Measurements from ENCODE around the gene BEGAIN. TPM values are rescaled to one million over a fixed set of nuclear protein-coding genes. Genes with fewer than 3 reads are reported as not detected.

Gene BEGAIN
- total RNA-seq, 1 donor from 2014 or later = 0.54 TPM

DNA sequence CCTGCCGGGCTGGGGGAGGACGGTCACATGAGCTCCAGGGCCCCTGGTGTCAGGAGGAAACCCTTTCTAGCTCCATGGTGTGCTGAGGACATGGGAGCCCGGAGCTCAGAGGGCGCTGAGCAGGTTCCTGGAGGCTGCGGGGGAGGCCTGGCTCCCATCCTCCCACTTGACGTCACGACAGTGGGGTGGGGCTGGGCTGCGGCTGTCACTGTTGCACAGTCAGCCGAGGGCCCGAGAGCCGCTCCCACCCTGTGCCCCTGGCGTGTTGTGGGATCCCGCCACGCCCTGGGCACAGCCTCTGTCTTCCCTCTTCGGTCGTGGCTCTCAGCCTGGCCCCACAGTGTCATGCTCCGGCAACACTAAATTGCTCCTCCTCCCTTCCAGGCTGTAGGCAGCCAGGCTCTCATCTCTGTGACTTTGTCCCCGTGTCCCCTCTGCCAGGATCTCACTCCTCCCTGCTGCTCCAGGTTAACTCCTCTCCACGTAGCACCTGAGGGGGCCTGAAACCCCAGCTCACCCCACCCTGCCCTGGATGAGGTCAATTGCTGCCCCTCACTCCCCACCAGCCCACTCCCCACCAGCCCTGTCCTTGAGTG lies 33.0 kb downstream of the BEGAIN start:
- no peaks in the 10 kb centered on the region for H3K27me3 ChIP-seq (ENCODE audit: insufficient read depth, low read length)
- TF ChIP-seq EZH2 (IDR thresholded peaks at IDR 0.05; ENCODE audit: insufficient read depth, low read length) = no peak
- FAIRE-seq (no peak), DNase-seq (ENCODE audit: low read depth) (no peak)
- no peak overlapping the region for H3K9ac ChIP-seq (ENCODE audit: low read length)
- H2AFZ ChIP-seq (ENCODE audit: low read depth, low read length) = no peak overlapping the region
- no peak overlapping the region for H3K4me2 ChIP-seq (ENCODE audit: low read length)
- peaks cover 51% of the 10 kb centered on the region for H3K27me3 Mint-ChIP-seq (ENCODE audit: low read depth, unreplicated experiment)
- H4K20me1 ChIP-seq (ENCODE audit: insufficient read depth, low read length) = no peaks in the 10 kb centered on the region
- no peaks in the 10 kb centered on the region for H3K9me3 ChIP-seq (ENCODE audit: insufficient read depth, low read depth, low read length)
- H3K4me1 ChIP-seq (ENCODE audit: insufficient read depth, low read length) = no peaks in the 10 kb centered on the region
- H3K4me3 ChIP-seq (ENCODE audit: insufficient read depth, low read depth, low read length) = no peak overlapping the region
- H3K79me2 ChIP-seq (ENCODE audit: insufficient read depth, low read length) = no peaks in the 10 kb centered on the region
- no peaks in the 10 kb centered on the region for H3K36me3 ChIP-seq (ENCODE audit: insufficient read depth, low read length)
- peaks cover 5% of the 10 kb centered on the region for H3K4me1 Mint-ChIP-seq (ENCODE audit: low read depth, unreplicated experiment)
- no peak overlapping the region for H3K27ac Mint-ChIP-seq (ENCODE audit: unreplicated experiment)
- no peak overlapping the region for H3K27ac ChIP-seq (ENCODE audit: low read depth, low read length)
- no peak overlapping the region for H3K4me3 Mint-ChIP-seq (ENCODE audit: unreplicated experiment)
- no peaks in the 10 kb centered on the region for H3K36me3 Mint-ChIP-seq (ENCODE audit: low read depth, unreplicated experiment)
- H3K9me3 Mint-ChIP-seq (ENCODE audit: unreplicated experiment) = peaks cover 1% of the 10 kb centered on the region

DNA sequence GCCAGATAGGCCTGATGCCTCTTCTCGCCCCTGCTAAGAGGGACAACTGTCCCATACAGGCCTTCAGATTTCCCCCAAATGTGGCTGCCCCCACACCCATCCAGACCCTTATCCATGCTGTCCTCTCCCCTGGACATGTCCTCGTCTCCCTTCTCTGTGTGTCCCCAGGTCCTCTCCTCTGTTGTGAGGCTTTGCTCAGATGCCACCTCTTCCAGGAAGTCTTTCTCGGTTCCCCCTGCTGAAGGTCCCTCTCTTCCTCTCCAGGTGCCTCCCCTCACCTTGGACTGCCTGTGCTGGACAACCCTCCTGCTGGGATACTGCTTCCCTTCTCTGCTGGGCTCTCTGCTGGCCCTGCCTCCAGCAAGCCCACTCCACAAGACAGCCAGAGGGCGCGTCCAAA lies 33.7 kb downstream of the BEGAIN start:
- no peak for FAIRE-seq
- Histone ChIP-seq H3K4me1 (ENCODE audit: insufficient read depth, low read length) (no peaks in the 10 kb centered on the region), H3K27ac (ENCODE audit: low read depth, low read length) (no peak overlapping the region)

DNA sequence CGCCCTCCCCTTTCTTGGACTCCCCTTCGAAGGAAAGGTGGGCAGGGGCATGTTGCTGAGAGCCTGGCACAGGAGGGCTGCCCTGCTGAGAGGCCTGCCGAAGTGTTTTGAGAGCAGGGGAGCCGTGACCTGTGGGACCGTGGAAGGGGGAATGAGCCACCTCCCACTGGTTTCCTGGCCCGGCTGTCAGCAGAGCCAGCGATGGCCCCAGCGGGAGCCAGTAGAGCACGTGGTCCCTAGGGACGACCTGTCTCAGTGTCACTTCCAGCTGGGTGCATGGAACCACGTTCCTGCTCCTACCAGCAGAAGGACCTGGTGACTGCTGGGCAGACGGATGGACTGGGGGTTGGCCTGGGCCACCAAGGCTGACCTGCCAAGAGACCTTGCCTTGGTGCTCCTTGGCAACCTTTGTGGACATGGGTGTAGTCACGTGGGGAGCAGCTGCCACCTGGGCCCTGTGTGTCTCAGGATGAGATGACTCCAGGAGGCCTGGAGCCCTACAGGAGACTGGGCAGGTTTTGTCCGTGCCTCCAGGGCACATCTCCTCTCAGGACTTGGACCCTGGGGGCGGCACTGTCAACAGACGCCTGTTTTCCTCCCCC lies 34.6 kb downstream of the BEGAIN start:
- no peak overlapping the region for H3K27ac ChIP-seq (ENCODE audit: low read depth, low read length)
- no peaks in the 10 kb centered on the region for H3K9me3 Mint-ChIP-seq (ENCODE audit: unreplicated experiment)
- no peak overlapping the region for H3K4me2 ChIP-seq (ENCODE audit: low read length)
- no peaks in the 10 kb centered on the region for H3K36me3 ChIP-seq (ENCODE audit: insufficient read depth, low read length)
- H3K9ac ChIP-seq (ENCODE audit: low read length) = no peak overlapping the region
- TF ChIP-seq, protein P1, sequence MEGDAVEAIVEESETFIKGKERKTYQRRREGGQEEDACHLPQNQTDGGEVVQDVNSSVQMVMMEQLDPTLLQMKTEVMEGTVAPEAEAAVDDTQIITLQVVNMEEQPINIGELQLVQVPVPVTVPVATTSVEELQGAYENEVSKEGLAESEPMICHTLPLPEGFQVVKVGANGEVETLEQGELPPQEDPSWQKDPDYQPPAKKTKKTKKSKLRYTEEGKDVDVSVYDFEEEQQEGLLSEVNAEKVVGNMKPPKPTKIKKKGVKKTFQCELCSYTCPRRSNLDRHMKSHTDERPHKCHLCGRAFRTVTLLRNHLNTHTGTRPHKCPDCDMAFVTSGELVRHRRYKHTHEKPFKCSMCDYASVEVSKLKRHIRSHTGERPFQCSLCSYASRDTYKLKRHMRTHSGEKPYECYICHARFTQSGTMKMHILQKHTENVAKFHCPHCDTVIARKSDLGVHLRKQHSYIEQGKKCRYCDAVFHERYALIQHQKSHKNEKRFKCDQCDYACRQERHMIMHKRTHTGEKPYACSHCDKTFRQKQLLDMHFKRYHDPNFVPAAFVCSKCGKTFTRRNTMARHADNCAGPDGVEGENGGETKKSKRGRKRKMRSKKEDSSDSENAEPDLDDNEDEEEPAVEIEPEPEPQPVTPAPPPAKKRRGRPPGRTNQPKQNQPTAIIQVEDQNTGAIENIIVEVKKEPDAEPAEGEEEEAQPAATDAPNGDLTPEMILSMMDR (IDR thresholded peaks at IDR 0.05; ENCODE audit: insufficient read depth, low read depth, low read length) = no peak
- no peak for TF ChIP-seq EZH2 (IDR thresholded peaks at IDR 0.05; ENCODE audit: insufficient read depth, low read length)
- H2AFZ ChIP-seq (ENCODE audit: low read depth, low read length) = no peak overlapping the region
- FAIRE-seq = no peak
- peaks cover 1% of the 10 kb centered on the region for H3K4me1 Mint-ChIP-seq (ENCODE audit: low read depth, unreplicated experiment)
- H3K4me3 Mint-ChIP-seq (ENCODE audit: unreplicated experiment) = no peak overlapping the region
- H3K4me3 ChIP-seq (ENCODE audit: insufficient read depth, low read depth, low read length) = no peak overlapping the region
- H3K79me2 ChIP-seq (ENCODE audit: insufficient read depth, low read length) = no peaks in the 10 kb centered on the region
- no peaks in the 10 kb centered on the region for H3K36me3 Mint-ChIP-seq (ENCODE audit: low read depth, unreplicated experiment)
- H3K27me3 ChIP-seq (ENCODE audit: insufficient read depth, low read length) = no peaks in the 10 kb centered on the region
- H3K9me3 ChIP-seq (ENCODE audit: insufficient read depth, low read depth, low read length) = no peaks in the 10 kb centered on the region
- no peak for DNase-seq (ENCODE audit: low read depth)
- peaks cover 46% of the 10 kb centered on the region for H3K27me3 Mint-ChIP-seq (ENCODE audit: low read depth, unreplicated experiment)
- H3K27ac Mint-ChIP-seq (ENCODE audit: unreplicated experiment) = no peak overlapping the region
- no peaks in the 10 kb centered on the region for H3K4me1 ChIP-seq (ENCODE audit: insufficient read depth, low read length)
- peaks cover under 1% of the 10 kb centered on the region for H4K20me1 ChIP-seq (ENCODE audit: insufficient read depth, low read length)

More for the DNA sequence above, 33.7 kb downstream of the BEGAIN start:
- no peaks in the 10 kb centered on the region for H4K20me1 ChIP-seq (ENCODE audit: insufficient read depth, low read length)
- Mint-ChIP-seq H3K27me3 (ENCODE audit: low read depth, unreplicated experiment) (peaks cover 54% of the 10 kb centered on the region), H3K4me3 (ENCODE audit: unreplicated experiment) (no peak overlapping the region), H3K36me3 (ENCODE audit: low read depth, unreplicated experiment) (no peaks in the 10 kb centered on the region), H3K27ac (ENCODE audit: unreplicated experiment) (no peak overlapping the region), H3K9me3 (ENCODE audit: unreplicated experiment) (peaks cover 1% of the 10 kb centered on the region), H3K4me1 (ENCODE audit: low read depth, unreplicated experiment) (peaks cover 5% of the 10 kb centered on the region)
- TF ChIP-seq, protein P1 (IDR thresholded peaks at IDR 0.05; ENCODE audit: insufficient read depth, low read depth, low read length) = no peak
- TF ChIP-seq EZH2 (IDR thresholded peaks at IDR 0.05; ENCODE audit: insufficient read depth, low read length) = no peak
- no peaks in the 10 kb centered on the region for H3K79me2 ChIP-seq (ENCODE audit: insufficient read depth, low read length)
- H3K4me2 ChIP-seq (ENCODE audit: low read length) = no peak overlapping the region
- H3K36me3 ChIP-seq (ENCODE audit: insufficient read depth, low read length) = no peaks in the 10 kb centered on the region
- no peaks in the 10 kb centered on the region for H3K27me3 ChIP-seq (ENCODE audit: insufficient read depth, low read length)
- H3K9ac ChIP-seq (ENCODE audit: low read length) = no peak overlapping the region
- H3K9me3 ChIP-seq (ENCODE audit: insufficient read depth, low read depth, low read length) = no peaks in the 10 kb centered on the region
- no peak overlapping the region for H3K4me3 ChIP-seq (ENCODE audit: insufficient read depth, low read depth, low read length)
- H2AFZ ChIP-seq (ENCODE audit: low read depth, low read length) = no peak overlapping the region
- no peak for DNase-seq (ENCODE audit: low read depth)

Measured in astrocyte (in vitro differentiated cells and primary cell).